ENCODE data around the gene POLR2J3.
"Not testable (repeated sequence)": the region's sequence is repeated elsewhere in the genome, so short reads cannot be mapped to it uniquely, and the experiment has no call there.

GRCh38 chr7:102613575-102614345, 41.4 kb upstream of the POLR2J3 start:
- TF ChIP-seq, protein P1, sequence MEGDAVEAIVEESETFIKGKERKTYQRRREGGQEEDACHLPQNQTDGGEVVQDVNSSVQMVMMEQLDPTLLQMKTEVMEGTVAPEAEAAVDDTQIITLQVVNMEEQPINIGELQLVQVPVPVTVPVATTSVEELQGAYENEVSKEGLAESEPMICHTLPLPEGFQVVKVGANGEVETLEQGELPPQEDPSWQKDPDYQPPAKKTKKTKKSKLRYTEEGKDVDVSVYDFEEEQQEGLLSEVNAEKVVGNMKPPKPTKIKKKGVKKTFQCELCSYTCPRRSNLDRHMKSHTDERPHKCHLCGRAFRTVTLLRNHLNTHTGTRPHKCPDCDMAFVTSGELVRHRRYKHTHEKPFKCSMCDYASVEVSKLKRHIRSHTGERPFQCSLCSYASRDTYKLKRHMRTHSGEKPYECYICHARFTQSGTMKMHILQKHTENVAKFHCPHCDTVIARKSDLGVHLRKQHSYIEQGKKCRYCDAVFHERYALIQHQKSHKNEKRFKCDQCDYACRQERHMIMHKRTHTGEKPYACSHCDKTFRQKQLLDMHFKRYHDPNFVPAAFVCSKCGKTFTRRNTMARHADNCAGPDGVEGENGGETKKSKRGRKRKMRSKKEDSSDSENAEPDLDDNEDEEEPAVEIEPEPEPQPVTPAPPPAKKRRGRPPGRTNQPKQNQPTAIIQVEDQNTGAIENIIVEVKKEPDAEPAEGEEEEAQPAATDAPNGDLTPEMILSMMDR (IDR thresholded peaks at IDR 0.05; ENCODE audit: low read depth, low read length, poor library complexity, severe bottlenecking): not testable (repeated sequence)
- TF ChIP-seq EZH2phosphoT487 (IDR thresholded peaks at IDR 0.05; ENCODE audit: borderline replicate concordance, low read length): not testable (repeated sequence)
